ENCODE data around the gene DIS3L2.
"Not testable (repeated sequence)": the region's sequence is repeated elsewhere in the genome, so short reads cannot be mapped to it uniquely, and the experiment has no call there.

DIS3L2 gene

DNA sequence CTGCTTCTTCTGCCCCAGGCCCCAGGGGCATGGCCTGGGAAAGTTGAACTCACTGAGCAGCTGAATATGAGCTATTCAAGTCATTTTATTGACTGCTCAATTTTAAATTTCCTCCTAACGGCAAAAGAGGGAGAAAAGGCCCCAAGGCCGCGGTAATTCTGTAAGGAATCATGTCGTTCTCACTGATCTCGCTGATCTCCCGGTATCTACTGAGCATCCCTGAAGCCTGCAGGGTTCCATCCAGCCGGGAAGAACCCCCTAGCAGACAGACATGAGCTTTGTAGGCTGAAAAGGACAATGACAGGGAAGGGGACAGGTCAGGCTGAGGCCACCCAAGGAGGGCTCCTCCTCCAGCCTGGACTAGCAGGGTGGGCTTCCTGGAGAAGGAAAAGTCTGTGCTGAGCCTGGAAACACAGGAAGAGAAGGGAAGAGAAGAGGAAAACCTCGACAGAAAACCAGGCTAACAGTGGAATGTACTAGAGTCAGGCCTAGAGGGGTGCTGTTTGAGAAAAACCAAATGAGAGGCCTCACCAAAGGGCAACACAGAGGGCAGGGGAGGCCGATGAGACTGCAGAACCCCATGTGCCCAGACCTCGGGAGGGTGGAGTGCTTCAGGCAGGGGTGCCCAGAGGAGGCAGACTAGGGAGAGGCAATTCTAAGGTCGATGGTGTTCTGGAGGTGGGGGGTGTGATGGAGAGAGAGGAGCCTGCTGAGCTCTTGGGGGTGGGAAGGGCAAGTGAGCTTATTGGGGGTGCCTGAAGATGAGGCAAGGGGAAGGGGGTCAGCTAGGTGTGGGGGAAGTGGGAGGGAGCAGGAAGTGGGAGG lies 32.4 kb upstream of the DIS3L2 start:
- no peak for DNase-seq

DNA sequence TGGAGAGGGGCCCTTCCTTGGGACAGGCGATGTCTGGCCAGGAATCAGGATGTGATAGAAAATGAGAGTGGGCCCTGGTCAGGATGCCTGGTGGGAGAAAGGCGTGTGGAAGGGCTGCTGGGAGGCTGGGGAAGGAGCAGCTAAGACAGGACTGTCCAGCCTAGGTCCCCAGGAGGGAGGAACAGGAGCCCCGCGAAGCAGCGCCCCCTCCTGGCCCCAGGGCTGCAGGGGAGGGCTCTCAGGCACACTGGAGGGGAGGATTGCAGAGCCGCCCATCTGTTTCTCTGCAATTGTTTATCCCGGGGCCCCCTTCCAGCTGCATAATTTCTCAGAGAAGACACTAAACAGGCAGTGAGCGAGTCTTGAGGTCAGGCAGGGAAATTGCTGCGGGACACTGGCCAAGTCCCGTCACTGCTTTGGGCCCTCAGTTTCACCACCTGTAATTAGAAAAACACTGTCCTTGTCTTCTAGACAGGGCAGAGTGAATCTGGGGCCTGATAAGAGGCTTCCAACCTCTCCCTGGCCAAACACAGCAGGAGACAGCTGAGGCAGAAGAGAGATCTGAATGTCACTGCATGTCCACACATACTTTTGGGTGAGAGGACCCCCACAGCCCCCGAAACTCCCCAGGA lies 31.4 kb upstream of the DIS3L2 start:
- DNase-seq = no peak

GRCh38 chr2:231930593-231931281 lies 30.8 kb upstream of the DIS3L2 start:
- DNase-seq = peak; percentile 39

DNA sequence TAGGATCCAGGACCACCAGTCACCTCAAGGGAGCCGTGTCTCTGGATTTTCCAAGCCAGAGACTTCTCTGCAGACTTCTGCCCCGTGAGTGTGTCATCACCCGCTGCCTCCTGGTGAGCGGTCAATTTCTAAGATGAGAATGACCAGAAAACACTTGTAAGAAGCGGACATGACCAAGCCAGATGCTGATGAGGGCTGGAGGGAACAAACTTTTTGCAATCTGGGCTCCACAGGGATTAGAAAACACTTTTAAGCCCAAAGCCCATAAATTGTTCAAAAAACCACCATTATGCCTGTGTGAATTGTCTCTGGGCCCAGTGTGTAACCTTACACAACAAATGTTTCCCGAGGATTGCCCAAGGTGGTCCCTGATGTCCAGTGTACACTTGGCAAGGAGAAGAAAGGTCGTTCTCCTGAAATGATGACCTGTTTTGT lies 30.0 kb upstream of the DIS3L2 start:
- no peak for DNase-seq

DNA sequence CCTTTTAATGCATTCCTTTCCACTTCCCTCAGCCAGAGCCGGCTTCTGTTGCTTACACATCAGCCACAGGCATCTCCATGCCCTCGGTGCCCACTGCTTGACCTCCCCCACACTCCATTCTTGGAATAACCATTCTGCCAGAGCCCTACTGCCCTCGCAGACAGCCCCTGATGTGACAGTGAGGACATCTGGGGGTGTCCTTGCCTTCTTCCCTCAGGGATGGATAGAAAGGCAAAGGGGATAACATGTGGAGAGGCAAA lies 28.9 kb upstream of the DIS3L2 start:
- DNase-seq = no peak

DNA sequence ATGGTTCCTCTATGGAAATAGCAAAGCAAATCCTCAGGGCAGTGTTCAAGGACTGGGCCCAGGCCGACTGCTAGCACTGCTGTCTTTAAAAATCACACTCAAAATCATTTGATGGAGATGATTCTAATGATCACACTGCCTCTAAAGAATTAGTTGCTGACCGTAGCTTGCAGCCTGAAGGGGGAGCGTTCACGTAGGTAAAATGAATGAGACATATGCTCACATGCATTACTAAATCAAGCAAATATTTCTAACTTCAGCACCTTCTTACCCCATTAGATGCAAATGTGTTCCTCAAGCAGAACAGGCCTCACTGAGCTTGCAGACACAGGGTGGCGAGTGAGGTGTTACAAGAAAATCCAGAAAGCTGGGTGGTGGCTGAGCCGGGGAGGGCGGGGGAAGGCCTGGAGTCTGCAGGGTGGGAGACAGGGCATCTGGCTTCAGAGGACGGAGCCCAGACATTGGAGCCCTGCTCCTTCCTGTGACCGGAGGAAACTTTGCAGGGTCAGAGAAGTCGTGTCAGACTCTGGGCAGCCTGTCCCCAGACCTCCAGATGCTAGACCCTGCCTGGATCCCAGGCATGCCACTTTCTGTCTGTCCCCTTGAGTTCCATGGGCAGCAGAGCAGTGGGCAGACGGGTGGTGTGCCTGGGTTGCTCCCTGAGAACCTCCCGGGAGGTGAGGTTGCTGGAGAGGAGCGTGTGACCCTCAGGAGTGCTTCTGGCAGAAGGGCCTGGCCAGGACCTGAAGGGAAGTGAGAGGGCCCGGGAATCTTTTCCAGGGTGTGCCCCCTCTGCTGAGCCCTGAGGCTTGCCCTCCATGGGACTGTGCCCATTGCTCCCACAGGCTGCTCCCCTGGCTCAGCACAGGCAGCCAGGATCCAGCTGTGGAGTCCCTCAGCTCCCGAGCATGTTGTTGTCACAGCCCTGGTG lies 28.3 kb upstream of the DIS3L2 start:
- no peak for DNase-seq

- peak; percentile 41 for DNase-seq
These were observed 27.6 kb upstream of the DIS3L2 start for GRCh38 chr2:231933916-231934401.

- DNase-seq = no peak
These were observed 26.9 kb upstream of the DIS3L2 start for GRCh38 chr2:231934441-231935206.

GRCh38 chr2:231935207-231935524 lies 26.3 kb upstream of the DIS3L2 start:
- DNase-seq = no peak

DNA sequence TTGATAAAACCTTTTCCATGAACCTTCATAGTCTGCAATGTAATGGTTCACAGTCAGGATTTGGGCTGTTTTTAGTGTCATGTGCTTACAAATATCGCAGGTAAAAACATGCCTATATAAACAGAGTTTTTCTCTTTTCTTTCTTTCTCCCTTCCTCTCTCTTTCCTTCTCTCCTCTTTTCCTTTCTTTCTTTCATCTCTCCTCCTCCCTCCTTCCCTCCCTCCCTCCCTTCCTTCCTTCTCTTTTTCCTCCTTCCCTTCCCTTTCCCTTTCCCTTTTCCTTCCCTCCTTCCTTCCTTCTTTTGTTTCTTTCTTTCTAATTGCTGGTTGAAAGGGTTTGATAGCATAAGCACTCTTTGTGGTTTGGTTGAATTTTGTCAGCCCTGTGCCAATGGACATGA lies 25.7 kb upstream of the DIS3L2 start:
- no peak for DNase-seq

DNA sequence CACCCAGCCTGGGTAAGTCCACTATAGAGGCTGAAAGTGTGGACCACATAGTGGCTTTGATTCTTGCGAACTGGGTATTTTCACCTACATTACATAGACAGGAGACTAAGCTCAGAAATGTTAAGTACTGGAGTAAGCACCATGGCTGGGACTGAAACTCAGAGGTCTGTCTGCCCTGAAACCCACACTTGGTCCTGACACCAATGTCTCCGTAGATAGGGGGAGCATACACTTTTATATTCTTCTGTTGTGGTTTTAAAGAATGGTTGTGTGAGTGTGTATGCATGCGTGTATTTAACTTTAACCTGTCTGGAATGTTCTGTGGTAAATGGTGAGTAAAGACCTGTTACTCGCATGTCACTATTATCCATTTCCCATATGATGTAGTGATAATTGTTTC lies 25.0 kb upstream of the DIS3L2 start:
- DNase-seq = no peak

GRCh38 chr2:231937057-231937456 lies 24.5 kb upstream of the DIS3L2 start:
- no peak for DNase-seq

GRCh38 chr2:231939022-231939421 lies 22.5 kb upstream of the DIS3L2 start:
- no peak for DNase-seq

- no peak for DNase-seq
These were observed 20.7 kb upstream of the DIS3L2 start for GRCh38 chr2:231940795-231941194.

DNA sequence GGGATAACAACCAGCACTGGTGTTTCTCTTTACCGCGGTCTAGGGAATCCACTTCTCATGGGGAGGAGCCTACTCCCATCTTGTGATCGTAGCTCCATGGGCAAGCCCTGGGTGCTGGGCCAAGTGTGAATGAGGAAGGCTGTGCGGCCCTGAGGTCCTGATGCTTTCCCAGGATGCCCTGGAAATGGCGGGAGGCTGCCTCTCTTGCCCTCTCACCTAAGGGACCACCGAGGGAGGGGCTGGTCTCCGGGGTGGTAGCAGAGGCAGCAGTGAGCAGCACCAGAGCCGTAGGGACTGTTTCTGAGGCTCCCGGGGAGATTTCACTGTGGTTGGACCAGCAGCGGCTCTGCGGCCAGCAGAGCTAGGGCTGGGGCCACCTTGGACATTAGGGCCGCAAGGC lies 19.8 kb upstream of the DIS3L2 start:
- DNase-seq = no peak

DNA sequence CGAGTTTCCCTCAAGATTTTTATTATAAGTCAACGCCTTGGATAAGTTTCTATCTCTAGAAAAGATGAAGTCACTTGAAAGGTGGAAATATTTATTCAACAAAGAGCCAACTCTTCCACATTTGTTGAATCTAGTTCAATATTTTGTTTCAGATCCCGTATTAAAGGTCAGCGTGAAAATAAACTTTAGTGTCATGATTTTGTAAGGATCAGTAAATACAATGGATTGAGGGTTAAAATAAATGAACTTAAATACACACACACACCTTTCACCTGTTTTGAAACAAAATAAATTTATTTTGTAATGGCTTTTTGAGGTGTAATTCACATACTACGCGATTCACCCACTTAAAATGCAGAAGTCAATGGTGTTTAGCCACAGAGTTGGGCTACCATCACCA lies 19.3 kb upstream of the DIS3L2 start:
- no peak for DNase-seq

- DNase-seq = no peak
These were observed 15.2 kb upstream of the DIS3L2 start for GRCh38 chr2:231946241-231946814.

DNA sequence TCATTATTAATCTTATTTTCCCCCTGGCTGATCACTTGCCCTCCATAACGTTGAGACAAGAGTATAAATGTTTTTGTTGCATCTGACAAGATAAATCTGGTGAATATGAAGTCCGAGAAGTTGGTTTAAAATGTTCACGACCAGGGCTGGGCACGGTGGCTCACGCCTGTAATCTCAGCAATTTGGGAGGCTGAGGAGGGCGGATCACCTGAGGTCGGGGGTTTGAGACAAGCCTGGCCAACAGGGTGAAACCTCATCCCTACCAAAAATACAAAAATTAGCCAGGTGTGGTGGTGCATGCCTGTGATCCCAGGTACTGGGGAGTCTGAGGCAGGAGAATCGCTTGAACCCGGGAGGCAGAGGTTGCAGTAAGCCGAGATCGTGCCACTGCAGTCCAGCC lies 14.4 kb upstream of the DIS3L2 start:
- DNase-seq = not testable (repeated sequence)

DNA sequence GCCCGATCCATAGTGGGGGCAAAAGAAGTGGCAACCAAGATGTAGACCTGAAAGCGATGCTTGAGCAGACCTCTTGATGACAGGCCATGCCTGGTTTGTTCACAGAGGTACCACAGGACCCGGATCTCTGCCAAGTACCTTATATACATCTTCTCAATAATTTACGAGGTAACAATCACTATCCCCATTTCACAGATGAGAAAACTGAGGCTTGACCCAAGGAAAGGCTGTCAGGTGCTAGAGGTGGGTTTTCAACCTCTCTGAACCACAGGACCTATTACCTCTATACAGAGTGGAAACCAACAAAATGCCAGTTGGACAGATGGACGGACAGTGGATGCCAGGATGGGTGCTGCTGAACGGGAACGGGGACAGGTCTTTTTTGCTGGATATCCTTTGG lies 13.8 kb upstream of the DIS3L2 start:
- DNase-seq = no peak

GRCh38 chr2:231951452-231952035 lies 10.0 kb upstream of the DIS3L2 start:
- no peak for DNase-seq

- no peak for DNase-seq
These were observed 5.6 kb upstream of the DIS3L2 start for GRCh38 chr2:231955758-231956472.
